ENCODE results near the gene SLC1A3.

GRCh38 chr5:36681711-36682110, 75.3 kb downstream of the SLC1A3 start:
- no peak for TF ChIP-seq CTCF (conservative IDR thresholded peaks at IDR 0.05; ENCODE audit: low read depth, low read length)
- no peak for TF ChIP-seq MAZ (IDR thresholded peaks at IDR 0.05; ENCODE audit: borderline replicate concordance, low read depth, low read length)
- TF ChIP-seq NFE2L2 (IDR thresholded peaks at IDR 0.05; ENCODE audit: low read depth, low read length), result no peak
- TF ChIP-seq BHLHE40 (IDR thresholded peaks at IDR 0.05; ENCODE audit: low read depth, low read length), result no peak
- no peak for TF ChIP-seq MAFK (IDR thresholded peaks at IDR 0.05; ENCODE audit: low read depth, low read length)
- no peak for TF ChIP-seq CEBPB (IDR thresholded peaks at IDR 0.05; ENCODE audit: low read depth, low read length)
- no peak for TF ChIP-seq SMC3 (IDR thresholded peaks at IDR 0.05; ENCODE audit: low read depth, low read length)
- TF ChIP-seq POLR2A (IDR thresholded peaks at IDR 0.05; ENCODE audit: low read depth, low read length), result no peak
- TF ChIP-seq MXI1 (IDR thresholded peaks at IDR 0.05; ENCODE audit: borderline replicate concordance, low read depth, low read length), result no peak
- TF ChIP-seq RAD21 (IDR thresholded peaks at IDR 0.05; ENCODE audit: low read length), result no peak
